ENCODE measurements around the gene PTPRJ.

Gene PTPRJ

DNA sequence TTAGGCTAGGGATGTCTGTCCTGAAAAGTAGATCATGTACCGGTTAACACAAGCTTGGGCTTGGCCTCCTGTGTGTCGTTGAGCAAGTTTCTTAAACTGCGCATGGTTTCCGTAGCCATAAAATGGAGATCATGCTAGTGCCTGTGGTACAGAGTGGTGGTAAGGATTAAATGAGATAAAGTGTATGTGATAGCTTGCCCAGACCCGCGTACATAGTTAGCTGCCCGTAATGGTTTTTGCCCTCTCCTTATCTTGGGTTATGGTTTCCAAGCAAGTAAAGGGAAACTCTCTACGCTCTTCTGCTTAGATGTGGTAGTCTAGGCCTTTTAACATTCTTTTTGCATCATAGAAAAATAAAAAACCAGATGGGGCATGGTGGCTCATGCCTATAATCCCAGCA, 11.0 kb upstream of the PTPRJ start:
- no peak for FAIRE-seq

DNA sequence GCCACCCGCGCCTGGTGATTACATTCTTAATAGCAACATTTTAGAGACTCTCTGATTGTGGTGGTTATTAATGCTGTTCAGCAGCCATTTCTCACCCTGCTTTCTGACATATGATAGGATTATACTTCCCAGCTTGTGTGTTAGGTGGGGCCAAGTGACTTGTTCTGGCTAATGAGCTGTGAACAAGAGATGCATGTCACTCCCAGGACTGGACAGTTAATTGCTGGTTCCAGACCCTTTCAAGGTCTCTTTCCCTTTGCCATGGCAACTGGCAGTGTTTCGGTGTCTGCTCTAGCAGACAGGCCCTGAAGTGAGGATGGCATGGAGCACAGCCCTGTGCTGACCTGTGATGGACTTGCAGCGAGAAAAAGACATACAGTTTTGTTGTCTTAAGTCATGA, 8.9 kb upstream of the PTPRJ start:
- FAIRE-seq = no peak

DNA sequence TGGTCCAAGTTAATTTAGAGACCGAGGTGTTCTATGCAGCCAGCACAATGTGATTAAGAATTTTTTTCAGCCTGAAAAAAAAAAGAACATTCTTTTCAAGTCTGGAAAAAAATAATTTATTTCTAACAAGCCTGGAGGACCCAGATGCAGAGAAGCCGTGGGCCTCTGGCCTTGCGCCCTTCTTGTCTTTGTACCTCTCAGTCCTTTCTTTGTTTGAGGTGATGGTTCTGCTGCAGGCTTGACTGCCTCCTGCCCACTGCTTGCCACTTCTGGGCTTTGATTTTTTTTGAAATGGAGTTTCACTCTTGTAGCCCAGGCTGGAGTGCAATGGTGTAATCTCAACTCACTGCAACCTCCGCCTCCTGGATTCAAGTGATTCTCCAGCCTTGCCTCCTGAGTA, 7.2 kb upstream of the PTPRJ start:
- FAIRE-seq = no peak

GRCh38 chr11:47976931-47977330, 3.4 kb upstream of the PTPRJ start:
- no peak for FAIRE-seq

- no peak for FAIRE-seq
Observed at GRCh38 chr11:47977623-47978022, 2.7 kb upstream of the PTPRJ start.

DNA sequence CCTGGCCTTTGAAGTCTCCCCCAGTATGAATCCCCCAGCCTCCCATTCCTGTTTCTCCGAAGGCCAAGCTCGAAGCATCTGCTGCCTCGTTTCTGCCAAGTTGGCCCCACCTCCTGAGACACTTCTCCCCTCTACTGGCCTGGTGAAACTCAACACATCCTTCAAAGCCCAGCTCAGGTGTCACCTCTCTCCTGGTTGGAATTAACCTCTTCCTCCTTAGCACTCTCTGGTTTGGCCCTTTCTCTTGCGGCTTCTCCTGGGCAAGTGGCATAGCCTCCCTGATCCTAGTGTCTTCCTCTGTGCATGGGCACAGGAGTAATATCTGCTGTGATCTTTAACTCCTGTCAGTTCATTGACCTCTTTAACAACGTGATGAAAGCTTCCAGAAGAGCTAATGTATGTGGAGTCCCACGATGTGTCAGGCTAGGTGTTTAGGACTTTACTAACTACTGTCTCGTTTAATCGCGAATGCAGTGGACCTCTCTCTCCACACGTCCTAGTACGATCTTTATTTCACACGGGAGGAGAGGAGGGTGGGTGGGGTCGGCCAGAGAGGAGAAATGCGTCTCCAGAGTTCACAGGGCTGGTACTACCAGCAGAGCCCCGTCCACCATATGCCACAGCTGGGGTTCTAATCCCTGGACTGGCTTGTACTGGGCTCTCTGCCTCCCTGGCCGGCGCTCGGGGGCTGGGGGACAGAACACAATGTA, 826 bp upstream of the PTPRJ start:
- no peak for FAIRE-seq

- no peak for FAIRE-seq
Observed at GRCh38 chr11:47980907-47981621, 705 bp downstream of the PTPRJ start.

DNA sequence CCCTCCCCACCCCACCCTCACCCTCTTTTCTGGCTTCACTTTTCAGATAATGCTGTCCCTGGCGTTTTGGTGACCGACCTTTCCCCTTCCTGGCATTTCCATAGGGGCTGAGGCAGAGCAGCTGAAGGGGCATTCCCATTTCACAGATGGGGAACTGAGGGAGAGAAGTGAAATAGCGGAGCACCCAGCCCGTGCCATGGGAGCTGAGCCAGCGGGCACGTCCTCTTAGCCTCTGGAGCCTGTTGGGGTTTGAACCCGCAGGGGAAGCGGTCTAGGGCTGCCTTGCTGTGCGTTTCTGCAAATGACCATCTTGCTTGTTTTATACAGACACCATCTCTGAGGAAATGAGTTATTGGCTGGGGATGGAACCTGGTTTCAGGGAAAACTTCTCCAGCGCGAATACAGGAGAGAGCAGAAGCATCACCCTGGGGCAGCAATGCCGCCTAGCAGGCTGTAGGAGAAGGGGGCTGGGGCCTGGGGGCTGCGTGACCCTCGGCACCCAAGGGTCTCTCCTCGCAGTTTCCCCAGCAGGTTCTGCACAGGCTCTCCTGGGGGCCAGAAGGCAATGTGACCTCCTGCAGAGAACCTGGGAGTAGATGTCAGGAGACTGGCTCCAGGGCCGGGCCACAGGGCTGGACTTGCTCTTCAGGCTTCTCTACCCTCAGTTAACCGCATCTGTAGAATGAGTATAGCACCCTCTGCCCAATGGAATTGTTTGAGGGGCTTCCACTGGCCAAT, 1.5 kb downstream of the PTPRJ start:
- FAIRE-seq = no peak

GRCh38 chr11:47982616-47983015, 2.3 kb downstream of the PTPRJ start:
- no peak for FAIRE-seq

GRCh38 chr11:47983464-47984397, 3.4 kb downstream of the PTPRJ start:
- FAIRE-seq = no peak

GRCh38 chr11:47986219-47986618, 5.9 kb downstream of the PTPRJ start:
- no peak for FAIRE-seq

GRCh38 chr11:47986742-47987141, 6.4 kb downstream of the PTPRJ start:
- no peak for FAIRE-seq

DNA sequence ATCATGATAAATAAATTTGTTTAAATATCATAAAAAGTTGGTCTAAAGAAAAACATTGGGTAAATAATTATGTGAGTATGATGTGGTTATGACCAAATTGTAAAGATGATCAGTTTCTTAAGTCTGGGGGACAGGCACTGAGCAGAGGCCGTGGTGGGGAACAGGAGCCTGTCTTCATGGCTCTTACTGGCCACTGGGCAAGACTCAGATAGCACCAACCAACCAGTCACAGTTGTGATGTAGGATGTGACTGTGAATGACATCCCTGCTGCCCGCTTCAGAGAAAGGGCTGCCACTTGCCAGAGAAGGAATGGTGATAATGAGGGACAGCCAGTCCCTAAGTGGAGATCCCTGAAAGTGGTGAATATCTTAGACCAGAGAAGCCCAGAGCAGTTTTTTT, 7.0 kb downstream of the PTPRJ start:
- FAIRE-seq = no peak

GRCh38 chr11:47987781-47988180, 7.4 kb downstream of the PTPRJ start:
- no peak for FAIRE-seq

- FAIRE-seq = no peak
Observed at GRCh38 chr11:47989779-47990178, 9.4 kb downstream of the PTPRJ start.

- FAIRE-seq = no peak
Observed at GRCh38 chr11:47991266-47991830, 11.0 kb downstream of the PTPRJ start.

DNA sequence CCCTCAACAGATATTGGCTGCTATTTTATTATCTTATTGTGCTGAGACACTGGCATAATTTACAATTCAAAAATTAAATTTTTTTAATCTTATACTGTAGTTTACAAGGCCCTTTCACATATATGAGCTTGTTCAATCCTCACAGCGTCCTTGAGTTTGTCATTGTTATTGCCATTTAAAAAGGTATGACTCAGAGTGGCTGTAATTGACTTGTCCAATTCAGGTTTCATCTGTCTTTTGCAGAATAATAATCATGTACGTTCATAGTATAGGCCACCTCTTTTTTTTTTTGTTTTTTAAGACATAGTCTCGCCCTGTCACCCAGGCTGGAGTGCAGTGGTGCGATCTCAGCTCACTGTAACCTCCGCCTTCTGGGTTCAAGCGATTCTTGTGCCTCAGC, 11.5 kb downstream of the PTPRJ start:
- FAIRE-seq = no peak

- no peak for FAIRE-seq
Observed at GRCh38 chr11:47992959-47993820, 12.8 kb downstream of the PTPRJ start.

- FAIRE-seq = no peak
Observed at GRCh38 chr11:47994417-47994816, 14.1 kb downstream of the PTPRJ start.

DNA sequence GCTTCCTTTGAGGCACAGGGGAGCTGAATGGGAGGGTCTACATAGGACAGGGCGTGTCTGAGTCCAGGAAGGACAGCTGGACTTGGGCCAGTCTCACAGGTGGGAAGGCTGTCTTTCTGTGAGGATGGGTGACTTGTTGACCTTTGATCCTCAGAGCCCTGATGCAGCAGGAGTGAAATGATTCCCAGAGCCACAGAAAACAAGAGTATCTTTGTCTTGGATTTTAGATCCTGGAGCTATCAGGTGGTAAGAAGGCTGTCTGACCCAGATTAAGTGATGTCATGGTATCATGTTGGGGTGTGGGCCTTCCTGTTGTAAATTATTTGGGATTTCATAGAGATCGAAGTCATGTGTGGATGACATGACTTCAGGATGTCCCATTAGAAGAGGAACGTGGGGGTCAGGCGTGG, 15.0 kb downstream of the PTPRJ start:
- FAIRE-seq = no peak
